Mesenchymal stem cell (in vitro differentiated cells and primary cell): ENCODE results near the gene ZNF330.
A peak's percentile ranks its signal among the peaks of the same experiment; 100 is the strongest.

Experiments
- DNase-seq: peaks from one replicate; pipeline ENCODE4 v3.0.0-alpha.2; 2013
- H2AFZ ChIP-seq: one replicate; pipeline ENCODE4 v1.6.1; 2013; ENCODE audit warnings: low read depth, mild to moderate bottlenecking, control low read depth, inconsistent platforms, low read length, moderate library complexity
- H2AK5ac ChIP-seq: 2 replicates; pipeline ENCODE4 v1.6.1; 2013; ENCODE audit warnings: low read length, moderate library complexity, mild to moderate bottlenecking, inconsistent platforms; ENCODE audit not compliant: severe bottlenecking
- H2BK120ac ChIP-seq: one replicate; pipeline ENCODE4 v1.6.1; 2013; ENCODE audit warnings: low read depth, mild to moderate bottlenecking, inconsistent platforms, low read length, moderate library complexity
- H2BK12ac ChIP-seq, 2 experiments: one replicate each; pipeline ENCODE4 v1.6.1; 2013; ENCODE audit warnings: inconsistent platforms in 2 of 2, low read length in 2 of 2, mild to moderate bottlenecking in 2 of 2, moderate library complexity in 2 of 2, control low read depth in 1 of 2
- H2BK15ac ChIP-seq: one replicate; pipeline ENCODE4 v1.6.1; 2013; ENCODE audit warnings: mild to moderate bottlenecking, low read depth, inconsistent platforms; ENCODE audit not compliant: poor library complexity, severe bottlenecking
- H2BK5ac ChIP-seq: 2 replicates; pipeline ENCODE4 v1.6.1; 2013; ENCODE audit warnings: low read depth, mild to moderate bottlenecking, low read length, control low read depth, inconsistent platforms; ENCODE audit not compliant: poor library complexity, severe bottlenecking
- H3K14ac ChIP-seq, 2 experiments: one replicate each; pipeline ENCODE4 v1.6.1; 2013; ENCODE audit warnings: inconsistent platforms in 2 of 2, low read length in 2 of 2, control low read depth in 1 of 2, mild to moderate bottlenecking in 1 of 2, moderate library complexity in 1 of 2
- H3K18ac ChIP-seq, 2 experiments: one replicate each; pipeline ENCODE4 v1.6.1; 2013; ENCODE audit warnings: inconsistent platforms in 2 of 2, low read length in 2 of 2, control low read depth in 1 of 2, low read depth in 1 of 2, mild to moderate bottlenecking in 1 of 2
- H3K23ac ChIP-seq, 2 experiments: one replicate each; pipeline ENCODE4 v1.6.1; 2013; ENCODE audit warnings: inconsistent platforms in 2 of 2, low read length in 2 of 2, mild to moderate bottlenecking in 2 of 2, moderate library complexity in 2 of 2, control low read depth in 1 of 2
- H3K27ac ChIP-seq: 2 replicates; pipeline ENCODE4 v1.5.1; 2013; ENCODE audit warnings: mild to moderate bottlenecking, moderate library complexity, low read length, control low read depth, inconsistent platforms; ENCODE audit not compliant: poor library complexity, severe bottlenecking
- H3K27me3 ChIP-seq, 2 experiments: 2 replicates each; pipeline versions ENCODE4 v1.6.1 to v1.7.0; 2013; ENCODE audit warnings: low read length in 2 of 2, mild to moderate bottlenecking in 2 of 2, moderate library complexity in 2 of 2, control low read depth in 1 of 2, inconsistent platforms in 1 of 2; ENCODE audit not compliant: control insufficient read depth in 1 of 2, insufficient read depth in 1 of 2
- H3K36me3 ChIP-seq, 2 experiments: 2 replicates each; pipeline versions ENCODE4 v1.6.1 to v1.7.0; 2013; ENCODE audit warnings: low read length in 2 of 2, control low read depth in 1 of 2, inconsistent platforms in 1 of 2, low read depth in 1 of 2, mild to moderate bottlenecking in 1 of 2; ENCODE audit not compliant: insufficient read depth in 2 of 2, control insufficient read depth in 1 of 2
- H3K4ac ChIP-seq, 2 experiments: one replicate each; pipeline ENCODE4 v1.6.1; 2013; ENCODE audit warnings: inconsistent platforms in 2 of 2, low read length in 2 of 2, mild to moderate bottlenecking in 2 of 2, moderate library complexity in 2 of 2, control low read depth in 1 of 2, low read depth in 1 of 2
- H3K4me1 ChIP-seq: 2 replicates; pipeline ENCODE4 v1.6.1; 2013; ENCODE audit warnings: low read depth, low read length, control low read depth; ENCODE audit not compliant: control insufficient read depth, insufficient read depth
- H3K4me2 ChIP-seq: 2 replicates; pipeline ENCODE4 v1.6.1; 2013; ENCODE audit warnings: low read length, mild to moderate bottlenecking, inconsistent platforms; ENCODE audit not compliant: poor library complexity, severe bottlenecking
- H3K4me3 ChIP-seq, 2 experiments: 2 replicates each; pipeline versions ENCODE4 v1.5.1 to v1.7.0; 2013; ENCODE audit warnings: low read length in 2 of 2, mild to moderate bottlenecking in 2 of 2, control low read depth in 1 of 2, low read depth in 1 of 2; ENCODE audit not compliant: insufficient read depth in 1 of 2
- H3K79me1 ChIP-seq: replicated peaks from 2 replicates; pipeline ENCODE4 v1.6.1; 2013; ENCODE audit warnings: mild to moderate bottlenecking, control low read depth, low read length, inconsistent platforms; ENCODE audit not compliant: poor library complexity, severe bottlenecking
- H3K9ac ChIP-seq: 2 replicates; pipeline ENCODE4 v1.7.0; 2013; ENCODE audit warnings: mild to moderate bottlenecking, low read length, moderate library complexity
- H3K9me3 ChIP-seq: 2 replicates; pipeline ENCODE4 v1.7.0; 2013; ENCODE audit warnings: mild to moderate bottlenecking, low read length; ENCODE audit not compliant: control insufficient read depth
- H4K8ac ChIP-seq: one replicate; pipeline ENCODE4 v1.6.1; 2013; ENCODE audit warnings: inconsistent platforms, mild to moderate bottlenecking, low read length, moderate library complexity
- H4K91ac ChIP-seq: one replicate; pipeline ENCODE4 v1.6.1; 2013; ENCODE audit warnings: mild to moderate bottlenecking, low read length, inconsistent platforms
- WGBS: methylation state at CpG from one replicate; pipeline ENCODE4 v1.1.7; 2013; ENCODE audit warnings: mixed read lengths; 5-methylcytosine and 5-hydroxymethylcytosine counted together

ZNF330 gene

GRCh38 chr4:141255016-141255415 is 34.3 kb downstream of the ZNF330 start:
- Histone ChIP-seq H4K91ac (no peak overlapping the region), H3K14ac (no peak overlapping the region), H3K4me2 (no peak overlapping the region), H3K27me3 (no peaks in the 10 kb centered on the region), H2BK15ac (no peak overlapping the region), H2AFZ (no peak overlapping the region), H3K27ac (no peak overlapping the region), H3K23ac (no peak overlapping the region), H3K79me1 (no peaks in the 10 kb centered on the region), H3K4me1 (no peaks in the 10 kb centered on the region), H3K18ac (no peak overlapping the region), H2AK5ac (no peak overlapping the region), H2BK12ac (no peak overlapping the region), H2BK120ac (no peak overlapping the region), H3K4ac (no peak overlapping the region), H3K9me3 (no peaks in the 10 kb centered on the region), H3K9ac (no peak overlapping the region), H2BK5ac (no peak overlapping the region), H4K8ac (no peak overlapping the region), H3K36me3 (no peaks in the 10 kb centered on the region), H3K4me3 (no peak overlapping the region)
- 72% methylated on average over 2 of the region's 2 CpGs for WGBS
- DNase-seq: no peak

- no peaks in the 10 kb centered on the region for H3K27me3 ChIP-seq
- no peak overlapping the region for H2AK5ac ChIP-seq
- no peak overlapping the region for H2BK5ac ChIP-seq
- H3K4me1 ChIP-seq: no peaks in the 10 kb centered on the region
- H2BK12ac ChIP-seq: no peak overlapping the region
- H3K4ac ChIP-seq: no peak overlapping the region
- H3K27ac ChIP-seq: no peak overlapping the region
- H3K4me3 ChIP-seq: no peak overlapping the region
- H3K4me2 ChIP-seq: no peak overlapping the region
- H3K79me1 ChIP-seq: no peaks in the 10 kb centered on the region
- no peak for DNase-seq
- H3K9me3 ChIP-seq: no peaks in the 10 kb centered on the region
- H3K36me3 ChIP-seq: no peaks in the 10 kb centered on the region
- no peak overlapping the region for H2AFZ ChIP-seq
- H2BK15ac ChIP-seq: no peak overlapping the region
- no peak overlapping the region for H3K23ac ChIP-seq
- H4K91ac ChIP-seq: no peak overlapping the region
- H4K8ac ChIP-seq: peak overlapping the region; percentile 30
- no peak overlapping the region for H3K14ac ChIP-seq
- no peak overlapping the region for H3K9ac ChIP-seq
- H3K18ac ChIP-seq: no peak overlapping the region
- no peak overlapping the region for H2BK120ac ChIP-seq
Measured at GRCh38 chr4:141258558-141258957, 37.9 kb downstream of the ZNF330 start.

- no peak overlapping the region for H3K4me3 ChIP-seq
- no peaks in the 10 kb centered on the region for H3K36me3 ChIP-seq
- peak overlapping the region; percentile 22 for H3K27ac ChIP-seq
- WGBS: 79% methylated on average over 1 of the region's 1 CpG
- no peak overlapping the region for H2BK120ac ChIP-seq
- H3K4me1 ChIP-seq: peaks cover 3% of the 10 kb centered on the region
- no peak overlapping the region for H3K4ac ChIP-seq
- H3K18ac ChIP-seq: no peak overlapping the region
- H3K4me2 ChIP-seq: no peak overlapping the region
- no peak overlapping the region for H3K23ac ChIP-seq
- peak; percentile 31 for DNase-seq
- no peaks in the 10 kb centered on the region for H3K79me1 ChIP-seq
- H4K91ac ChIP-seq: no peak overlapping the region
- no peak overlapping the region for H2BK5ac ChIP-seq
- H3K27me3 ChIP-seq: no peaks in the 10 kb centered on the region
- no peak overlapping the region for H2AFZ ChIP-seq
- H3K9ac ChIP-seq: peak overlapping the region; percentile 25
- H2BK15ac ChIP-seq: no peak overlapping the region
- H3K14ac ChIP-seq: no peak overlapping the region
- no peak overlapping the region for H2AK5ac ChIP-seq
- H2BK12ac ChIP-seq: no peak overlapping the region
- H4K8ac ChIP-seq: no peak overlapping the region
- H3K9me3 ChIP-seq: no peaks in the 10 kb centered on the region
Measured at GRCh38 chr4:141275834-141276233, 55.1 kb downstream of the ZNF330 start.

- no peak overlapping the region for H3K4me2 ChIP-seq
- H3K18ac ChIP-seq: no peak overlapping the region
- H3K9me3 ChIP-seq: no peaks in the 10 kb centered on the region
- 95% methylated on average over 2 of the region's 2 CpGs for WGBS
- H2BK15ac ChIP-seq: no peak overlapping the region
- H2BK12ac ChIP-seq: no peak overlapping the region
- H3K4ac ChIP-seq: no peak overlapping the region
- H3K4me1 ChIP-seq: peaks cover 2% of the 10 kb centered on the region
- no peaks in the 10 kb centered on the region for H3K79me1 ChIP-seq
- no peak overlapping the region for H3K4me3 ChIP-seq
- DNase-seq: no peak
- no peak overlapping the region for H4K91ac ChIP-seq
- H2AFZ ChIP-seq: no peak overlapping the region
- H2BK120ac ChIP-seq: no peak overlapping the region
- no peak overlapping the region for H3K9ac ChIP-seq
- no peaks in the 10 kb centered on the region for H3K27me3 ChIP-seq
- no peak overlapping the region for H3K27ac ChIP-seq
- H3K36me3 ChIP-seq: no peaks in the 10 kb centered on the region
- H4K8ac ChIP-seq: no peak overlapping the region
- H3K14ac ChIP-seq: no peak overlapping the region
- H2AK5ac ChIP-seq: no peak overlapping the region
- no peak overlapping the region for H3K23ac ChIP-seq
- H2BK5ac ChIP-seq: no peak overlapping the region
Measured at GRCh38 chr4:141283152-141283551, 62.5 kb downstream of the ZNF330 start.
